WTC11 (cell line): ENCODE results near the gene OR8S1.

Experiments
- CTCF ChIP-seq: fragments of 200-600 bp; IDR thresholded peaks from 2 replicates; pipeline ENCODE4 v1.8.0; 2022; ENCODE audit warnings: antibody characterized with exemption
- E2F5 ChIP-seq: sonication (generic); formaldehyde crosslinking; IDR thresholded peaks from 2 replicates; pipeline ENCODE4 v1.8.1; 2022; ENCODE audit warnings: mild to moderate bottlenecking, moderate library complexity, missing genetic modification reagents
- FOXJ3 ChIP-seq: sonication (generic); formaldehyde crosslinking; IDR thresholded peaks from 2 replicates; pipeline ENCODE4 v1.9.0; 2021; ENCODE audit warnings: missing genetic modification reagents, mild to moderate bottlenecking, borderline replicate concordance
- GABPB1 ChIP-seq: sonication (generic); formaldehyde crosslinking; IDR thresholded peaks from 2 replicates; pipeline ENCODE4 v1.8.1; 2023; ENCODE audit warnings: mild to moderate bottlenecking, missing genetic modification reagents
- JUN ChIP-seq: sonication (generic); formaldehyde crosslinking; IDR thresholded peaks from 2 replicates; pipeline ENCODE4 v1.8.0; 2023; ENCODE audit warnings: mild to moderate bottlenecking, missing genetic modification reagents
- NFYB ChIP-seq: sonication (generic); formaldehyde crosslinking; conservative IDR thresholded peaks from 2 replicates; pipeline ENCODE4 v1.8.0; 2022; ENCODE audit warnings: low read depth, missing genetic modification reagents
- NR1H2 ChIP-seq: sonication (generic); formaldehyde crosslinking; IDR thresholded peaks from 2 replicates; pipeline ENCODE4 v1.9.0; 2021; ENCODE audit warnings: mild to moderate bottlenecking, moderate library complexity, missing genetic modification reagents
- NR2C2 ChIP-seq: sonication (generic); formaldehyde crosslinking; IDR thresholded peaks from 2 replicates; pipeline ENCODE4 v1.8.0; 2022; ENCODE audit warnings: mild to moderate bottlenecking, missing genetic modification reagents
- PREB ChIP-seq: sonication (generic); formaldehyde crosslinking; IDR thresholded peaks from 2 replicates; pipeline ENCODE4 v1.8.1; 2022; ENCODE audit warnings: mild to moderate bottlenecking, missing genetic modification reagents, moderate library complexity, borderline replicate concordance
- TEAD4 ChIP-seq: sonication (generic); formaldehyde crosslinking; IDR thresholded peaks from 2 replicates; pipeline ENCODE4 v1.8.0; 2022; ENCODE audit warnings: mild to moderate bottlenecking, missing genetic modification reagents
- USF2 ChIP-seq: sonication (generic); formaldehyde crosslinking; IDR thresholded peaks from 2 replicates; pipeline ENCODE4 v1.8.1; 2023; ENCODE audit warnings: mild to moderate bottlenecking, missing genetic modification reagents, moderate library complexity
- ZBTB21 ChIP-seq: sonication (generic); formaldehyde crosslinking; IDR thresholded peaks from 2 replicates; pipeline ENCODE4 v1.8.1; 2023; ENCODE audit warnings: mild to moderate bottlenecking, missing genetic modification reagents, borderline replicate concordance
- ZBTB43 ChIP-seq: sonication (generic); formaldehyde crosslinking; IDR thresholded peaks from 2 replicates; pipeline ENCODE4 v1.8.1; 2023; ENCODE audit warnings: mild to moderate bottlenecking, missing genetic modification reagents
- ZSCAN18 ChIP-seq: fragments of 250-450 bp; sonication (Bioruptor Pico); IDR thresholded peaks from 2 replicates; pipeline ENCODE4 v2.1.2; 2022; ENCODE audit warnings: mild to moderate bottlenecking, moderate library complexity

- no peak for TF ChIP-seq JUN
- TF ChIP-seq NFYB (CRISPR knock-in tag): no peak
- no peak for TF ChIP-seq TEAD4 (CRISPR knock-in tag)
- no peak for TF ChIP-seq E2F5
- TF ChIP-seq ZBTB43: no peak
- TF ChIP-seq CTCF: no peak
- TF ChIP-seq FOXJ3 (CRISPR knock-in tag): no peak
- no peak for TF ChIP-seq ZBTB21 (CRISPR knock-in tag)
- TF ChIP-seq NR1H2 (CRISPR knock-in tag): no peak
- TF ChIP-seq PREB: no peak
- no peak for TF ChIP-seq NR2C2 (CRISPR knock-in tag)
- no peak for TF ChIP-seq ZSCAN18 (CRISPR knock-in tag)
- TF ChIP-seq GABPB1: no peak
- TF ChIP-seq USF2 (CRISPR knock-in tag): no peak
These were observed 42.5 kb upstream of the OR8S1 start for GRCh38 chr12:48482930-48483329.
